CD4-positive, alpha-beta T cell treated with Interleukin-1 beta for 1 hour (primary cell): Measurements from ENCODE around the gene IGF1R.

Experiments used
- DNase-seq, 2 donors: peaks; one replicate each; pipeline ENCODE4 v3.0.0-alpha.2; 2020 to 2022

IGF1R gene

DNA sequence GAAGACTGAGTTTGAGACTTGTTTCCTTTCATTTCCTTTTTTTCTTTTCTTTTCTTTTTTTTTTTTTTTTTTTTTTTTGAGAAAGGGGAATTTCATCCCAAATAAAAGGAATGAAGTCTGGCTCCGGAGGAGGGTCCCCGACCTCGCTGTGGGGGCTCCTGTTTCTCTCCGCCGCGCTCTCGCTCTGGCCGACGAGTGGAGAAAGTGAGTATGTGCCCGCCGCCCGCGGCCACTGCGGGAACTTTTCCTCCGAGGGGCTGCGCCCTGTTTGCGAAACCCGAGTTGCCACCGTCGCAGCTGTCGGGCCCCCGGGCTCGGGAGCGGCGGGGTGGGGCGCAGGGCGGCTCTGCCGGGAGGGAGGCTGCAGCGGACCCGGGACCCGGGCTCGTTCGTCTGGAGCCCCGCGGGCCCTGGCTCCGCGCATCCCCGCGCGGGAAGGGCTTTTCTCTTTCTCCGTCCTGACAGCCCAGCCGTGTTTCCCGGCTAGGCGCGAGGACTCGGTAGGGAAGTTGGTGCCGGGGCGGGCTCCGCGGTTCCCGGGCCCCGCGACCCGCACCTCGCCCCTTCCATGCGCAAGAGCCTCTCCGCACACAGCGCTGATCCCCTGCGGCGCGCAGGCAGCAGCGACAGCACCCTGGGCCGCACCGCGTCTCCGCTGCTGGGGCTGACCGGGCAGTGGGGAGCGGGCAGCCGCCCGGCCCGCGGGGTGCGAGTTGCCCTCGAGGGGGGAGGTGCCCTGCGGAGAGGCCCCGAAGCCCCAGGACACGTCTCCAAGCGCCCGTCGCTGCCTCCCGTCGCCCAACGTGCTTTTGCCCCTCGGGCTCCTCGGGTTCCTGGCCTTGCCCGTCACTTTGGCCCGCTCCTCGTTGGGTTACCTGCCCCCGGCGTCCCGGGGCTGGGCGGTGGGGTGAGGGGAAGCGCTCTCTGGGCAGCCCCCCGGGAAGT lies 1.4 kb downstream of the IGF1R start:
- peak; percentile 30 to 43 for DNase-seq

DNA sequence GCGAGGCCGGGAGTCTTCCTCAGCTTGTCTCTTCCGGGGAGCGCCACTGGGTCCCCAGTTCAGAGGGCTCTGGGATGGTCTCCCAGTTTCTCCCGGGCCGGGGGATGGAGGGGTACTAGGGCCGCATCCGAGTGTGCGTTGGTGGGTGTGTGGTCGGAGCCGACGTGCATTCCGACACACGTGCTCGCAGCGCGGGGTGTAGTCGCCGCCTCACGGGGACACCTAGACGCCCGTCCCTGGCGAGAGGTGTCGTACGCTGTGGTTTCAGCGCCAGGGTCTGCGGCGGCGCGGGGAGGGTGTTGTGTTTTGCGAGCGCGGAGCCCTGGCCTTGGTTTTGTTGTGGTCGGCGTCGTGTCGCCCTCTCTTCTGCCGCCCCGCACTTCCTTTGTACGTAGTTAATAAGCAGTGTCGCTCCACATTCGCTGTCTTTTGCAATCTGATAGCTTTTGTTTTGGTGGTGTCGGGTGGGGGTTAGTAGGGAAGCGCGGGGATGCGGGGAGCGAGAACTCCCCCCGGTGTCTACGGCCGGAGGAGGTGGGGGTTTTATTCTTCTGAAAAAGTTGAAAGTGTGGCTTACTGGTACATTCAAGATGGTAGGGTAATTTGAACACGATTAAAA lies 2.2 kb downstream of the IGF1R start:
- DNase-seq: peak; percentile 48 to 71

DNA sequence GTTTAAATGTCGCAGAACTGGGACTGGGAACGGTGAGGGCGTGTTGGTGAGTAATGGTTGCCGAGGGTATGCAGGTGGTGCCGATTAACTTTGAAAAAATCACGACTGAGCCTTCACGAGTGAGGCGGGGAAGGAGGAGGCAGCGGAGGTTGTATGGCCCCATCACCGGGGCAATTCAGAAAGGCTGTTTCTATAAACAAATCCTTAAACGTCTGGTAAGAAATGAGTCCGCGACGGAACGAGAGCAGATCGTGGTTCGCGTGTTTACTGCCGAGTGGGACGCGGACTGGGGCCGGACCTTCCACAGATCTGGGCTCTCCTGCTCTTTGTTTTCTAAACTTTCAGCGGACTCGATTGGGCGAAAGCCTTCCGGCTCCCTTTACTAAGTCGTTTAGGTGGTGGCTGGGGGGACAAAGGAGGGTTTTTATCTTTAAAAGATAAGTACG lies 2.7 kb downstream of the IGF1R start:
- peak; percentile 28 to 30 for DNase-seq

DNA sequence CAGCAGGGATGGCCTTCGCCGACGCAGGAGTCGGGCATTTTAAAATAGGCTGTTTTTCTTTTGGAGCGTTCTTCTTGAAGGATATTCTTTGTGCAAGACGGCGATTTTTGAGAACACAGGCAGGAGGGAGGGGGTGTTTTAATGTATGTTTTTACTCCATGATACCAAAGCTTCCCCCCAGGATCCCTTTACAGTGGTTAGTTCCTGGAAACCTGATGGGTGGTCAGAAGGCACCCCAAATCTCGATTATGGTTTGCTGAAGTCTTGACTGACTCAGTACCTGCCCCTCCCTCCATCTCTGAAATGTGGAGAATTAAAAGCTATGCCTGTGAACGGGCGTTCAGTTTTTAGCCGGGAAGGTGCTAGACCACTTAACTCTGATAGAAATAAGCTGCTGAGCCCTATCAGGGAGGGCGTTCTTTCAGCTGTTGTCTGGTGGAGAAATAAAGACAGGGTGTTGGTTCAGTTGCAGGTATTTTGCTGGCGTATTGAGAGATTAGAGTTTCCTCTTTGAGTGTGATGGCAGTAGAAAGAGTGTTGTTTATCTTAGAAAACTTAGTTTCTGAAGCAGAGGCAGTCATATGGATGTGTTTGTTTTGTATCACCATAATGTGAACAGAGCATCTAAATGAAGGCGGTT lies 3.4 kb downstream of the IGF1R start:
- peak in 1 of 2 donors; percentile 10 for DNase-seq

DNA sequence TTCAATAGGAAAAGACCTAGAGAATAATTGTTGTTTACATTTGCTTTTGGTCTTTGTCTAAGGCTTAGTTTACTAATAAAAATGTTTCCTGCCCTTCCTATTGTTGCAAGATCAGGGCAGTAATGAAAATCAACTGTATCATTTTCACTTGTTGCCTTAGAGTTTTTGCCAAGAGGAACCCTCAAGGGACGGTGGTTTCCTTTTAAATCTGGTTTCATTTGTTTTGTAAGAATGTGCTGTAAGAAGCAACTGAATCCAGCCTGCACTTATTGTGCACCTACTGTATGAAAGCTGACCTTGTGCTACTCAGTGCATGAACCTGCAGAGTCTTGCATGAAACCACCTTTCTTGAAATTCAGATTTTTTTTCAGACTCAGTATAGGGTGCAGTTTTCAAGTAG lies 5.3 kb downstream of the IGF1R start:
- DNase-seq: no peak

DNA sequence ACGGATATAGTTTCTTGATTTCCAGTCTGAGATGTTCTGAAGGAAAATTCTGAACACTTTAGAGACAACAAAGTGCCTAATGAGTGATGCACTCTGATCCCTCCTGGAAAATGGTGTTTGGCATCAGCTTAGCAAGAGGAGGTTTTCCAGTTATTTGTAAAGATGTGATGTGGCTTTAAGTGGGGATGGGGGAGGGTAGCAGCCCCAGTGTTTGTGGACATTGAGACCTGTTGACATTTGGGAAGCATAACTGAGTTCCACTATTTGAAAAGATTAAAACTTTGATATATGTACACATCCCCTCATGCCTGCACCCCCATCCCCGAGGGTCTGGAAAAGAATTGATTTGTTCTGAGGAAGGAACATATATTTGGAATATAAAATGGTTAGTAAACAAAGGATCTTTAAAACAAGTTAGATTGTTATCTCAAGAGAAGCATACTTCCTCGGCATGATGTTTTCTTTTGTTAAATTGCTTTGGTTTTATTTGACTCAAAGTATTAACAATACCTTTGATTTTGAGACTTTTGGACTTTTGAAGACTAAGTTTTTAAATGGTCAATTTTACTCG lies 6.5 kb downstream of the IGF1R start:
- no peak for DNase-seq

DNA sequence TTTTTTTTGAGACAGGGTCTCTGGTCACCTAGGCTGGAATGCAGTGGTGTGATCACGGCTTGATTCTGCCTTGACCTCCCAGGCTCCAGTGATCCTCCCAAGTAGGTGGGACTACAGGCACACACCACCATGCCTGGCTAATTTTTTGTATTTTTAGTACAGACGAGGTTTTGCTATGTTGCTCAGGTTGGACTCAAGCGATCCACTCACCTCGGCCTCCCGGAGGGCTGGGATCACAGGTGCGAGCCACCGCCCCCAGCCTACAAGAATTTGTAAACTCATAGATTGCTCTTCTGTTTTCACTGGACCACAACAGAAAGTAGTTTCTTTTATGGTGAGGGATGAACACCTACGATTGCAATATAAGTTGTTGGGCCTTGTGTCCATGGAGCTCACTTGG lies 7.4 kb downstream of the IGF1R start:
- DNase-seq: no peak

DNA sequence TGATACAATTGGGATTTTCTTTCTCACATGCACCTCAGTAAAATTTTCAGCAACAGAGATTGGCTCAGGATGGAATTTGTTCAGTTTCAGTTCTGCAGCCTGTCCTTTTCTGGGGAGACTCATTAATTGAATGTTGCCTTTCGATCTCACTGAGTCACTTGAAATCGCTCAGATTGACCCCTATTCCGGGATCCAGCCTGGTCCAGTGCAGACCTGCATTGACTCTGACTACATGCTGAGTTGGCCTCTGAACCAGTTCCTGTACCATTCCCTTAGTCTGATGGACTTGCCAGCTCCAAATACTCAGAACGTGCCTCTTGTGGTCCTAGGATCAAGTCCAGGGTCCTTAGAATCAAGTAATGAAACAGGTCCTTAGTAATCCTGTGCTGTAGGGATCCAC lies 9.4 kb downstream of the IGF1R start:
- no peak for DNase-seq

DNA sequence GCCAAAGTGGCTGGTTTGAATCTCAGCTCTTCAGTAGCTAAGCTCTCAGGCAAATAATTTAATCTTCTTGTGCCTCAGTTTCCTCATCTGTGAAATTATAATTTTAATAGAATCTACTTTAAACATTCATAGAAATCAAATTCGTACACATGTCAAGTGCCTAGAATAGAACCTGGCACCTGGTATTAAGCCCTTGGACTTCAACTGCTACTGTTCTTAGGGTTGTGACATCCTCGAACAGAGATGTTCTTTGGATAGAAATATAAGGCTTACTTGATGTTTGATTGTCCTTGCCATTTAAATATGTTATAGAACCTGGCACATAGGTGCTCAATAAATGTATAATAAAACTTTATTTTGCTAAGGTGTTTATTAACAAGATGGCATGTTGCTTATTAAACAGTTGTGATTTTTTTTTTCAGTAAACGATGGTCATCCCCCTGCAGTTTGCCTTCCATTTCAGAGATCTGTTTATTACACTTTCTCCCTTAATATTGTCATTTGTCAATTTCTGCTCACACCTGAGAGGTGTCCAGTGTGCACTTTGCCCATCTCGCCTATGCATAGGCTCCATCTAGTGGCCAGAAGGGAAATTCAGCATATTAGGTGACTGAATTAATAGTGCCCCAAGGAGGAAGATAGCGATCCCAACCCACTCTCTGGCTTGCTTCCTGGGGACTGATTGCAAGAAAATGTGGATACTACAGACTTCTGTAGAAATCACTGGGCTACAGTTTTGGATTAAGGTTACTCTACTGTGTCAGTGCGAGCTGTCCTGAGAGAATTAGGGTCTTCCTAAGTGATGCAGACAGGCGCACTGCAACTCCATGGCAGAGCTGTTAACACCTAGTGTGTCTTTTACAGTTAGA lies 10.7 kb downstream of the IGF1R start:
- peak; percentile 33 to 61 for DNase-seq

DNA sequence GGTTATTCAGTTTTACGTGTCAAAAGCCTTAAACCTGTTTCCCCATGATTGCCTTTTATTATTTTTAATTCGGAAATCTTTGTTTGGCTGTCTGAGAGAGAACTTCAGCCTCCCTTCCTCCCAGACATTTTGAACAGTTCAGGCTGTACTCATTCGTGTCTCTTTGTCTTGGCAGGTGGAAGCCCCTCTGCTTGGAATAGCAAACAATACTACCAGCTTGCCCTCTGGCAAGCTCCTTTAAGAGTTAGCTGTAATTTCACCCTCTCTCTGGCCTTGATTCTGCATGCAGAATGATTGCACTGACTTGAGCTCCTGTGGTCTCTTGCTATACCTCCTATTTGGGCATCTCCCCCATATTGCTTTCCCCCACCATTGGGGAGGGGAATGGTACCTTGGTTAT lies 11.7 kb downstream of the IGF1R start:
- no peak for DNase-seq

DNA sequence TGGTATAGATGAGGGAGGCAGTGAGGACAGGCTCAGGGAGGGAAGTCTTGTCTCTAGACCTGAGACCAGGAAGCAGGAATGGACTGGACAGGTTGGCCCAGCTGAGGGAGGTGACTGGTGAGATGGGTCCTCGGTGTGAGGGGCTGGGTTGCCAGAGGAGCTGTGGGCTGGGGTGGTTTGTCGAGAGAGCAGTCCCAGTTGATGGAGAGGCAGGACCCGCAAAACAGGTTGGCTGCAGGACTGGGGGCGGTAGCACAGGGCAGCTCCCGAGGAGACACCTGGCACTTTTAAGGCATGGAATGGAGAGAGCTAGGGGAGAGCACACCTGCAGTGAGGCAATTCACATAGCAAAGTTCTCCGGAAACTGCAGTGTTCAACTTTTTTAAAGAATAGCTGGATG lies 14.7 kb downstream of the IGF1R start:
- DNase-seq: no peak

DNA sequence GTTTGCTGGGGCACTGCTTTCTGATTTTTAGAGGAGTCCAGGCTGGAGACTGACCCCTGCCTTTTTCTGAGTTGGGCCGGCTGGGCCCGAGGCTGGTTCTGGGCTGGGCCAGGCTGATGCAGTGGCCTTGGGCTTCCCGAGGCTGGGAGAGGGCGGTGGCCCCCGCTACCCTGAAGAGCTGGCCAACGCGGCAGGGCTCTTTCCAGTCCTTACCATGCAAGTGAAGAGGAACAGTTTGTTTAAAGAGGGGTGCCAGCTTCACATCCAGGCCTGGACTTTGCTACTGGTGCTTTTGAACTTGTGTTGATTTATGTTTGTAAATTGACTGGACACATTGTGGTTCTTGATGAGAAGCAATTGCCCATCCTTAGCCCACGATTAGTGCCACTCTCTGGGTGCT lies 15.3 kb downstream of the IGF1R start:
- DNase-seq: no peak

DNA sequence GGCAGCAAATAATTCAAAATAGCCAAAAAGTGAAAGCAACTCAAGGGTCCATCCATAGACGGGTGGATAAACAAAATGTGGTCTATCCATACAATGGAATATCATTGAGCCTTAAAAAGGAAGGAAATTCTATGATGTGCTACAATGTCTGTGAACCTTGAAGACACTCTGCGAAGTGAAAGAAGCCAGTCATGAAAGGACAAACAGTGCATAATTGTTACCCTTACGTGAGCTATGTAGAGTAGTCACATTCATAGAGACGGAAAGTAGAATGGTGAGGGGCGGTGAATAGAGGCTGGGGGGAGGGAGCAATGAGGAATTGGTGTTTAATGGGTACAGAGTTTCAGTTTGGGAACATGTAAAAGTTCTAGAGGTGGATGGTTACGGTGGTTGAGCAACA lies 18.1 kb downstream of the IGF1R start:
- no peak for DNase-seq

DNA sequence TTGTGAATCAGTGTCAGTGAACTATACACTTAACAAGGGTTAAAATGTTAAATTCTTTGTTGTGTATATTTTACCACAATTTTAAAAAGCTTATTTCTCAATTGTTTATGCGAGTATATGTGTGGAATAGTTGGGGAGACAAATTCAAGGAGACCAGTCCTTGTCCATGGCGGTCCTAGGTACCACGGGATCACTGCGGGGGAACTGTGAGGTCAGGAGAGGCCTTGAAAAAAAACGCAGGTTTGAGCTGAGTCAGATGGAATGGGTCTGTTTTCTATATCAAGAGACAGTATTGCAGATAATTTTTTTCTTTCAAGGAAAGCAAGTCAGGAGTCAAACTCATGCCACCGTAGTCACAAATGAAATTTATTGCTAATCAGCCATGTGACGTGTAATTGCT lies 18.5 kb downstream of the IGF1R start:
- no peak for DNase-seq

DNA sequence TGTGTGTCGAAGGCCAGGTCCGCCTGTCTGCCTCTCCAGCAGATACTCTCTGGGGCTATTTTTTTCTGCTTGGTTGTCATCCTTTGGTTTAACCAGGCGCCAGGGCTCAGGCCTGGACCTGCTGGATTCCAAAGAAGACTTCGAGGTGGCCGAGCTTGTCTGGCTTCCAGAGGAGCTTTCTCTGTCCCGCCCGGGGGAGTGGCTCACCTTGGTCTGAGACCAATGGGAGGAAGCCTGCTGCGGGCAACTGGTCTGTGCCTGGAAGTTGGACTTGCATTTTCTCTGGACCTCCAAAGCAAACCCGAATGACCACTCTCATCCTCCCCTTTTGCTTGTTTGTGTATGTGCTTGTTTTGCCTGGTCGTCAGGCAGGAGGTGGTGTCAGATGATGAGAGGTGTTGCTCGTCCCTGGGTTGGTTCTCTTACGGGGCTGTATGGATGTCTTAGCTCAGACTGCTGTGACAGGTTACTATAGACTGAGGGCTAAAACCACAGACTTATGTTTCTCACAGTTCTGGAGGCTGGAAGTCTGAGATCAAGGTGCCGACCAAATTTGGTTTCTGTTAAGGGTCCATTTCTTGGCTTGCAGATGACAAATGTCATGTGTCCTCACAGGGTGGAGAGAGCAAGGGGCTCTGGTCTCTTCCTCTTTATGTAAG lies 19.3 kb downstream of the IGF1R start:
- no peak for DNase-seq

DNA sequence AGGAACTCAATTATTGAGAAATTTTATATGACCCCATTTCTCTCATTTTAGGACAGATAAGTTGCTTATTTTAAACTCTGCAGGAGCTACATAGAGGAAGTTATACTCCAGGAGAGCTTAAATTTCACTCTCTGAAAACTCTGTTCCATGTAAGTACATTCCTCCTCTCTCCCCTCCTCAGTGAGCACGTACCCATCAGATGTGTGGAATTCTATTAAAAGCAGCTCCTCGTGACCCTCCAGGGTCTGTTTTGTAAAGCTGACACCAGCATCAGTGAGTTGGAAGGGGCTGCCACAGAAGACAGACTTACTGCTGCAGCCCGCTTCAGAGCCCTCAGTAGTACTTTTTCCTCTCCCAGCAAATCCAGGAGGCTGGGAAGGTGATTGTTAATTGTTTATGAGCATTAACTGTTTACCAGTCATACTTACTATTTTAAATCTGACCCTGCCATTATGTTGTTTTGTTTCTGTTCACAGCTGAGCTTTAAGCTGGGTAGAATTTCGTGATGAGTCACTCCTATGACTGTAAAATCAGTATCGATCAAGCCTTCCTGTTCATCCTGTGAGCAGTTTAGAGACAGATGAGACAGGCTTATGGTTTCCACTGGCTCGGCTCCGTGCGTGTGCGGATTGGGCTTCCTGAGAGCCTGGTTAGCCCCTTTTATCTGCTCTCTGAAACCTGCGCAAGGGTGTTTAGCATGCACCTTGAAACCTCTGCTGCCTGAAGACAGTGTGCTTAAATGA lies 20.4 kb downstream of the IGF1R start:
- no peak for DNase-seq

DNA sequence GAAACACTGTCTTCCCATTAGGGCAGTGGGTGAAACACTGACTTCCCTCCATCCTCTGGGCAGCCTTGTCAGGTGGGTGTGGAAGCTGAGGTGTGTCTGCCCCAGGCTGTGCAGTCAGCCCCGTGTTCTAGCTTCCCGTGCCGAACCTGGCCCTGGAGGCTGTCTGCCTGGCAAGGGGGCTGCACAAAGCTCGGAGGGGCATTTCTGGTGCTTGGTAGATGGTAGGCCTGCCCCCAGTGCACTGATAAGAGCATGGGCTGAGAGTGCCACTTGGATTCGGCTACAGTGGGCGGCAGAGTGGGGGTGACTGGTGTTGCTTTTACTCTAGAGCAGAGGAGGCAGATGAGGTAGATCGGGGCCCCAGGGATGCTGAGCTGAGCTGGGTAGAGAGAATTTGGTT lies 21.3 kb downstream of the IGF1R start:
- no peak for DNase-seq

DNA sequence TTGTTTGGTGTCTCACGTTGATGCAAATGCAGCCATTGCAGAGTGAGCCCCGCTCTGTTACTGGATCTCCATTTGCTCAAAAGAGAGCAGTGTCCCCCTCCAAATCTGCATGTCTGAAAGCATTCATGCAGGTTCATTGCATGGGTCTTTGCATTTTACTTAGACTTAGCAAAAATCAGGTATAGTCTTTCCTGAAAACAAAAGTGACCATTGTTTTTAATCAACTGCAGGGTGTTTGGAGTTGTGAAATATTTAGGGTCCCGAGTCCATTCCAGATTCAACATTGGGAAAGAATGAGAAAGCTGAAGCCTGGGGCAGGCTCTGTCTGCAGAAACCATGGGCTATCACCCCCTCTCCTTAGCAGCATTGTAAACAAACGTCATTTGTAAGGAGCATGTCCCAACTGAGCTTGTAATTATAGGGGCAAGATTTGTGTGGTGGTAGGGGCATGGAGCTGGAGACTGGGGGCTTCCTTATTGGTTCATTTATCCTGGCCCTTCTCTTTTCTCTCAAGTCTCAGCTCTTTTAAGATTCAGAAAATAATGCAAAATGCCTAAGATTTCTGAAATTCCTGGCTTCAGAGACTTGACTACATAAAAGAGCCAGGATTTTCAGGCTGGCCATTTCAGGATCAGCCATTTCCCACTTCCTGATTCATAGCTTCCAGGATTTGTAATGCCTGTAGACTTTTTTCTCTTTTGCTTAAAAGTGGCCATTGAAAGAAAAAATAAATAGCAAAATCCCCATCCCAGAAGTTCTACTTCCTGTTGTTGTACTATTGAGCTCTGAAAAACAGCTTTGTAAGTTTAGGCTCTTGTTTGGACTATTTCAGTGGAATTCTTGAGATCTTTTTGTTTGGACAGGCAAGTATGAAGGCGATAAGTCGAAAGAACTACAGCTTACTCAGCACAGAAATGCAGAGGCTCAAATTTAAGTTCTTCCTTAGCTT lies 23.0 kb downstream of the IGF1R start:
- DNase-seq: no peak

DNA sequence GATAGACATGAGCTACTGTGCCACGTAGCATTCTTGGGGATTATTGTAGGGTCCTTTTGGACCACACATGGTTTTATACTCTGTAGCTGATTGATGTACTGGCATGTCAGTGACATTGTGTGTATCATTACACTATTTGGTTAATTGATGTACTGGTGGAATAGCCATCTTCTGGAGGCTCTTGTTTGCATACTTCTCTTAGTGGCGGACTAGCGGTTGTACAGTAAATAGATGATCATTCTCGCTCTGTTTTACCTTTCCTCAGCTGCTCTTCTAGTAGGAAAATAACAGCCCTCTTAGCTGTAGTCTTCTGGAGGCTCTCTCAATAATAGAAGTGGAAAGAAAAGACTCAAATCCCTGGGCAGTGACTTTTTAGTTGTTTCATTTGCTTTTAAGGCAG lies 24.8 kb downstream of the IGF1R start:
- no peak for DNase-seq

DNA sequence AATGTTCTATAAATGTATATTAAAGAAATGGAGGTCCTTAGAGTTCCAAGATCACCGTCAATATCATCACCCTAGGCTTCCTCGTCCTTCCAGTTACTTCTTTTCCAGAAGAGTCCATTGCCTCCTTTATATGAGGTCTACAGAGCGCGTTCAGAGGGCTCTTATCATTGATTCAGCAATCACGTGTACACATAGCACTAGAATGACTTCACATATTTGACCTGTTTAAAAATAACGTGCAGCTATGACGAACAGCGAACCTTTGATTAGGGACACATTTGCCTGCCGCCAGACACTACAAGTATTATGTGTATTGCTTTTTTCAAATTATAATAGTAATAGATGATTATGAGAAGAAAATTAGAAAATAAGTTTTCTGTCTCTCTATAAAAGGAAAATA lies 26.0 kb downstream of the IGF1R start:
- DNase-seq: no peak
